ENCODE results near the gene AIFM1. TPM values are rescaled to one million over a fixed set of nuclear protein-coding genes. Genes with fewer than 3 reads are reported as not detected.

The AIFM1 gene
- total and polyA plus RNA-seq, 2 donors (not counting 3 experiments of a cell fraction or from before 2014, with no cell fraction given), result 23.7 to 29.7 TPM

- Histone ChIP-seq H3K9ac (replicated peaks; ENCODE audit: extremely low read depth, insufficient read depth, low read length) (no peak overlapping the region), H3K4me1 (ENCODE audit: control insufficient read depth, extremely low read depth, insufficient read depth, low read length) (peaks cover 29% of the 10 kb centered on the region), H4K20me1 (replicated peaks; ENCODE audit: control insufficient read depth, extremely low read depth, insufficient read depth, low read length) (no peaks in the 10 kb centered on the region), H3K27ac (ENCODE audit: insufficient read depth, low read depth, low read length) (no peak overlapping the region), H3K36me3 (ENCODE audit: control insufficient read depth in 2 of 2, extremely low read depth in 1 of 2, insufficient read depth in 2 of 2, low read length in 2 of 2) (peaks cover 0 to 3% of the 10 kb centered on the region in 2 experiments), H3K79me2 (ENCODE audit: control insufficient read depth, insufficient read depth, low read length) (peaks cover 33% of the 10 kb centered on the region), H3K27me3 (ENCODE audit: control insufficient read depth in 2 of 2, insufficient read depth in 2 of 2, low read length in 2 of 2) (no peaks in the 10 kb centered on the region), H3K9me1 (replicated peaks; ENCODE audit: control insufficient read depth, extremely low read depth, insufficient read depth, low read length) (no peaks in the 10 kb centered on the region), H3K4me2 (ENCODE audit: insufficient read depth, low read length) (no peak overlapping the region), H3K4me3 (replicated peaks in 1 of 3; ENCODE audit: insufficient read depth in 1 of 3, low read depth in 1 of 3, low read length in 3 of 3) (no peak overlapping the region), H2AFZ (ENCODE audit: low read depth, low read length) (no peak overlapping the region), H3K9me3 (replicated peaks; ENCODE audit: control insufficient read depth, insufficient read depth, low read length) (no peaks in the 10 kb centered on the region)
- ChIA-PET POLR2A (interaction anchor here (0.6 kb wide), 1 partner anchor 116 kb away, joined by 3 read pairs; no protein-coding TSS in a partner anchor), CTCF (interaction anchor here (1.0 to 3.5 kb wide), 11 partner anchors 20 to 114 kb away, joined by 3 to 65 read pairs (median 8); no protein-coding TSS in a partner anchor)
- no TSS peak for BruUV-seq (replicated peaks)
- TF ChIP-seq CTCF (IDR thresholded peaks at IDR 0.05; ENCODE audit: extremely low read depth in 1 of 2, insufficient read depth in 1 of 2, low read depth in 1 of 2, low read length in 2 of 2) (no peak), GATA2 (IDR thresholded peaks at IDR 0.05; ENCODE audit: insufficient read depth, insufficient read length, low read depth, low read length) (no peak), POLR2A (IDR thresholded peaks at IDR 0.05; ENCODE audit: low read depth, low read length) (no peak), EZH2 (IDR thresholded peaks at IDR 0.05; ENCODE audit: borderline replicate concordance, low read depth, low read length, severe bottlenecking) (no peak), POLR2AphosphoS5 (IDR thresholded peaks at IDR 0.05; ENCODE audit: insufficient read depth, low read depth, low read length) (no peak), MYC (IDR thresholded peaks at IDR 0.05; ENCODE audit: low read depth, low read length) (no peak), FOS (IDR thresholded peaks at IDR 0.05; ENCODE audit: borderline replicate concordance, insufficient read depth, low read length) (no peak), JUN (IDR thresholded peaks at IDR 0.05; ENCODE audit: borderline replicate concordance, insufficient read depth, insufficient read length, low read depth) (no peak)
- TF ChIP-seq, protein P1, sequence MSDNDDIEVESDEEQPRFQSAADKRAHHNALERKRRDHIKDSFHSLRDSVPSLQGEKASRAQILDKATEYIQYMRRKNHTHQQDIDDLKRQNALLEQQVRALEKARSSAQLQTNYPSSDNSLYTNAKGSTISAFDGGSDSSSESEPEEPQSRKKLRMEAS (IDR thresholded peaks at IDR 0.05; ENCODE audit: insufficient read depth, insufficient read length), result no peak
- no peak for DNase-seq (ENCODE audit: low read depth, low spot score)
- dilution Hi-C loops (cut with MboI; ENCODE audit: extremely low pct_ligation_motif_present, low sequenced_read_pairs) (no loop called here), intact Hi-C loops (cut with micrococcal nuclease) (loop anchor here (1.0 kb wide), 1 partner anchor 39 kb away; no protein-coding TSS in a partner anchor)
- FAIRE-seq, result peak; percentile 8
Measured at GRCh38 chrX:130080791-130081367, 84.8 kb downstream of the AIFM1 start.

Measured in endothelial cell of umbilical vein (primary cell).